ENCODE measurements around the gene LMBR1L. TPM values are rescaled to one million over a fixed set of nuclear protein-coding genes. Genes with fewer than 3 reads are reported as not detected.

The LMBR1L gene
- total and polyA plus RNA-seq, 2 of the 13 experiments (the other 11 are each of a cell fraction or from before 2014, with no cell fraction given), result 12.2 to 65.9 TPM

DNA sequence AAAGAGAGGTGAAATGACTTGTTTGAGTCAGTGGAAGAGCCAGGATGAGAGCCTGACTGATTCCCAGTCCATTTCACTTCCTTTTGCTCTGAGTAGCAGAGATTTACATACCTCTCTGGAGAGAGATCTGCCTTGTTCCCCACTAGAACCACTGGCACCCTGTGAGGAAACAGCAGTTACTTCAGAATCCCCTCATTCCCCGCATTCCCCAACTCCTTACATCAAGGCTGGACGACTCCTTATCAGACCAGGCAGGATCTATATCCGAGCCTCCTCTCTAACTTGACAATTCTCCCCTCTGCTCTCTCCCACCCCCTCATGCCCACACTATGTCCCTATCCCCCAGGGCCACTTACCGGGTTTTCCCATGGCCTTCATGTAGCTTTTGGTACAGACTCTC is 44.5 kb downstream of the LMBR1L start:
- intact Hi-C loops (cut with micrococcal nuclease; ENCODE audit: unreplicated experiment), result no loop called here

More for the DNA sequence above, 44.5 kb downstream of the LMBR1L start:
- Histone ChIP-seq H3K4me3 (replicated peaks in 1 of 3; ENCODE audit: insufficient read depth in 1 of 3, low read depth in 2 of 3, low read length in 3 of 3) (no peak overlapping the region), H3K27me3 (ENCODE audit: control insufficient read depth in 1 of 2, insufficient read depth in 2 of 2, low read length in 2 of 2) (no peaks in the 10 kb centered on the region; a peak in 1 of 5 replicates), H4K20me1 (ENCODE audit: insufficient read depth, low read length) (no peaks in the 10 kb centered on the region), H3K36me3 (replicated peaks in 1 of 2; ENCODE audit: control insufficient read depth in 1 of 2, insufficient read depth in 2 of 2, low read length in 2 of 2) (no peaks in the 10 kb centered on the region), H3K4me1 (ENCODE audit: insufficient read depth, low read length) (peaks cover 38% of the 10 kb centered on the region), H3K4me2 (ENCODE audit: low read depth, low read length) (no peak overlapping the region), H2AFZ (ENCODE audit: low read length) (no peak overlapping the region), H3K79me2 (ENCODE audit: insufficient read depth, low read length) (no peaks in the 10 kb centered on the region), H3K27ac (ENCODE audit: extremely low read length, insufficient read depth, low read length) (no peak overlapping the region), H3K9me3 (ENCODE audit: low read length) (no peaks in the 10 kb centered on the region), H3K9ac (ENCODE audit: insufficient read depth, low read depth, low read length) (no peak overlapping the region)
- TF ChIP-seq, protein P1, sequence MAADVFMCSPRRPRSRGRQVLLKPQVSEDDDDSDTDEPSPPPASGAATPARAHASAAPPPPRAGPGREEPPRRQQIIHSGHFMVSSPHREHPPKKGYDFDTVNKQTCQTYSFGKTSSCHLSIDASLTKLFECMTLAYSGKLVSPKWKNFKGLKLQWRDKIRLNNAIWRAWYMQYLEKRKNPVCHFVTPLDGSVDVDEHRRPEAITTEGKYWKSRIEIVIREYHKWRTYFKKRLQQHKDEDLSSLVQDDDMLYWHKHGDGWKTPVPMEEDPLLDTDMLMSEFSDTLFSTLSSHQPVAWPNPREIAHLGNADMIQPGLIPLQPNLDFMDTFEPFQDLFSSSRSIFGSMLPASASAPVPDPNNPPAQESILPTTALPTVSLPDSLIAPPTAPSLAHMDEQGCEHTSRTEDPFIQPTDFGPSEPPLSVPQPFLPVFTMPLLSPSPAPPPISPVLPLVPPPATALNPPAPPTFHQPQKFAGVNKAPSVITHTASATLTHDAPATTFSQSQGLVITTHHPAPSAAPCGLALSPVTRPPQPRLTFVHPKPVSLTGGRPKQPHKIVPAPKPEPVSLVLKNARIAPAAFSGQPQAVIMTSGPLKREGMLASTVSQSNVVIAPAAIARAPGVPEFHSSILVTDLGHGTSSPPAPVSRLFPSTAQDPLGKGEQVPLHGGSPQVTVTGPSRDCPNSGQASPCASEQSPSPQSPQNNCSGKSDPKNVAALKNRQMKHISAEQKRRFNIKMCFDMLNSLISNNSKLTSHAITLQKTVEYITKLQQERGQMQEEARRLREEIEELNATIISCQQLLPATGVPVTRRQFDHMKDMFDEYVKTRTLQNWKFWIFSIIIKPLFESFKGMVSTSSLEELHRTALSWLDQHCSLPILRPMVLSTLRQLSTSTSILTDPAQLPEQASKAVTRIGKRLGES (CRISPR knock-in tag; IDR thresholded peaks at IDR 0.05; ENCODE audit: borderline replicate concordance), result no peak
- TF ChIP-seq, protein P2, sequence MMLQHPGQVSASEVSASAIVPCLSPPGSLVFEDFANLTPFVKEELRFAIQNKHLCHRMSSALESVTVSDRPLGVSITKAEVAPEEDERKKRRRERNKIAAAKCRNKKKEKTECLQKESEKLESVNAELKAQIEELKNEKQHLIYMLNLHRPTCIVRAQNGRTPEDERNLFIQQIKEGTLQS (CRISPR knock-in tag; IDR thresholded peaks at IDR 0.05), result no peak
- TF ChIP-seq PCBP1 (IDR thresholded peaks at IDR 0.05; ENCODE audit: borderline replicate concordance, low read depth, low read length), result no peak
- TF ChIP-seq NFYB (CRISPR knock-in tag; IDR thresholded peaks at IDR 0.05), result no peak
- TF ChIP-seq, protein P3, sequence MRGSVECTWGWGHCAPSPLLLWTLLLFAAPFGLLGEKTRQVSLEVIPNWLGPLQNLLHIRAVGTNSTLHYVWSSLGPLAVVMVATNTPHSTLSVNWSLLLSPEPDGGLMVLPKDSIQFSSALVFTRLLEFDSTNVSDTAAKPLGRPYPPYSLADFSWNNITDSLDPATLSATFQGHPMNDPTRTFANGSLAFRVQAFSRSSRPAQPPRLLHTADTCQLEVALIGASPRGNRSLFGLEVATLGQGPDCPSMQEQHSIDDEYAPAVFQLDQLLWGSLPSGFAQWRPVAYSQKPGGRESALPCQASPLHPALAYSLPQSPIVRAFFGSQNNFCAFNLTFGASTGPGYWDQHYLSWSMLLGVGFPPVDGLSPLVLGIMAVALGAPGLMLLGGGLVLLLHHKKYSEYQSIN (CRISPR knock-in tag; IDR thresholded peaks at IDR 0.05; ENCODE audit: borderline replicate concordance), result no peak
- TF ChIP-seq NAIF1 (CRISPR knock-in tag; IDR thresholded peaks at IDR 0.05; ENCODE audit: borderline replicate concordance), result no peak
- no peak for TF ChIP-seq HOXD1 (CRISPR knock-in tag; IDR thresholded peaks at IDR 0.05)
- TF ChIP-seq ARID2 (CRISPR knock-in tag; IDR thresholded peaks at IDR 0.05; ENCODE audit: borderline replicate concordance), result no peak
- TF ChIP-seq, protein P4, sequence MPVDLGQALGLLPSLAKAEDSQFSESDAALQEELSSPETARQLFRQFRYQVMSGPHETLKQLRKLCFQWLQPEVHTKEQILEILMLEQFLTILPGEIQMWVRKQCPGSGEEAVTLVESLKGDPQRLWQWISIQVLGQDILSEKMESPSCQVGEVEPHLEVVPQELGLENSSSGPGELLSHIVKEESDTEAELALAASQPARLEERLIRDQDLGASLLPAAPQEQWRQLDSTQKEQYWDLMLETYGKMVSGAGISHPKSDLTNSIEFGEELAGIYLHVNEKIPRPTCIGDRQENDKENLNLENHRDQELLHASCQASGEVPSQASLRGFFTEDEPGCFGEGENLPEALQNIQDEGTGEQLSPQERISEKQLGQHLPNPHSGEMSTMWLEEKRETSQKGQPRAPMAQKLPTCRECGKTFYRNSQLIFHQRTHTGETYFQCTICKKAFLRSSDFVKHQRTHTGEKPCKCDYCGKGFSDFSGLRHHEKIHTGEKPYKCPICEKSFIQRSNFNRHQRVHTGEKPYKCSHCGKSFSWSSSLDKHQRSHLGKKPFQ (CRISPR knock-in tag; IDR thresholded peaks at IDR 0.05; ENCODE audit: insufficient replicate concordance), result no peak
- no peak for TF ChIP-seq SNRNP70 (IDR thresholded peaks at IDR 0.05; ENCODE audit: low read depth, low read length)
- TF ChIP-seq, protein P5, sequence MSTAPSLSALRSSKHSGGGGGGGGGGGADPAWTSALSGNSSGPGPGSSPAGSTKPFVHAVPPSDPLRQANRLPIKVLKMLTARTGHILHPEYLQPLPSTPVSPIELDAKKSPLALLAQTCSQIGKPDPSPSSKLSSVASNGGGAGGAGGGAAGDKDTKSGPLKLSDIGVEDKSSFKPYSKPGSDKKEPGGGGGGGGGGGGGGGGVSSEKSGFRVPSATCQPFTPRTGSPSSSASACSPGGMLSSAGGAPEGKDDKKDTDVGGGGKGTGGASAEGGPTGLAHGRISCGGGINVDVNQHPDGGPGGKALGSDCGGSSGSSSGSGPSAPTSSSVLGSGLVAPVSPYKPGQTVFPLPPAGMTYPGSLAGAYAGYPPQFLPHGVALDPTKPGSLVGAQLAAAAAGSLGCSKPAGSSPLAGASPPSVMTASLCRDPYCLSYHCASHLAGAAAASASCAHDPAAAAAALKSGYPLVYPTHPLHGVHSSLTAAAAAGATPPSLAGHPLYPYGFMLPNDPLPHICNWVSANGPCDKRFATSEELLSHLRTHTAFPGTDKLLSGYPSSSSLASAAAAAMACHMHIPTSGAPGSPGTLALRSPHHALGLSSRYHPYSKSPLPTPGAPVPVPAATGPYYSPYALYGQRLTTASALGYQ (CRISPR knock-in tag; IDR thresholded peaks at IDR 0.05), result no peak
- no peak for TF ChIP-seq IRX3 (CRISPR knock-in tag; IDR thresholded peaks at IDR 0.05; ENCODE audit: borderline replicate concordance, low read depth)
- TF ChIP-seq PAX8 (CRISPR knock-in tag; IDR thresholded peaks at IDR 0.05; ENCODE audit: borderline replicate concordance), result no peak
- TF ChIP-seq, protein P6, sequence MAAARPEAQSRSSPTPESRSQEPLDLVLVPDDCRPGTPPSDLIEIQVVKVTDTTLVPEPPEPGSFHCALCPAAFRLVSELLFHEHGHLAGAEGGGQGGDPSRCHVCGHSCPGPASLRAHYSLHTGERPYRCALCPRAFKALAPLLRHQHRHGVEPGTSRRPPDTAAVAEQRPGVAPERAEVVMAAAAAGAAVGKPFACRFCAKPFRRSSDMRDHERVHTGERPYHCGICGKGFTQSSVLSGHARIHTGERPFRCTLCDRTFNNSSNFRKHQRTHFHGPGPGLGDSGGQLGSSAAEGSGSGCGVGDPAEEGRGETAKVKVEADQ (CRISPR knock-in tag; IDR thresholded peaks at IDR 0.05; ENCODE audit: borderline replicate concordance), result no peak
- TF ChIP-seq JUNB (CRISPR knock-in tag; IDR thresholded peaks at IDR 0.05; ENCODE audit: borderline replicate concordance), result no peak
- WGBS (ENCODE audit: low lambda C conversion rate), result 84% methylated on average over 4 of the region's 4 CpGs
- DNase-seq (ENCODE audit: low spot score) (no peak), FAIRE-seq (no peak), ATAC-seq (no peak)
- ChIA-PET POLR2A (no interaction called here), CTCF (ENCODE audit: low intra/inter-chr PET ratio, low total read pairs) (no interaction called here)
- no TSS peak for BruUV-seq (replicated peaks)
- in situ Hi-C loops (cut with HindIII; ENCODE audit: extremely low pct_ligation_motif_present, low pct_unique_long_range_greater_than_20kb), result loop anchor here (5.0 kb wide), 1 partner anchor 56 kb away; no protein-coding TSS in a partner anchor
